Esophagus mucosa (tissue), 1 donor: ENCODE measurements around the gene RASGRF1. TPM values are rescaled to one million over a fixed set of nuclear protein-coding genes. Genes with fewer than 3 reads are reported as not detected.
"Not testable (repeated sequence)": the region's sequence is repeated elsewhere in the genome, so short reads cannot be mapped to it uniquely, and the experiment has no call there.

ENCODE experiments used
- ATAC-seq: fragments of 200-7000 bp; cut with Tn5 transposase; one replicate; pipeline ENCODE4 v1.9.1; 2020
- total RNA-seq: library from RNA; stranded (reverse); gene quantifications from one replicate; pipeline ENCODE4 v1.2.4, GENCODE V29; 2023
- donor health status: DM: yes; HTN: yes; CAD: no.

RASGRF1 gene
- total RNA-seq, 1 donor from 2014 or later, result 0.12 TPM

GRCh38 chr15:79037848-79038247 is 52.7 kb downstream of the RASGRF1 start:
- ATAC-seq, result no peak

GRCh38 chr15:79036323-79036722 is 54.3 kb downstream of the RASGRF1 start:
- no peak for ATAC-seq

GRCh38 chr15:79035814-79036213 is 54.8 kb downstream of the RASGRF1 start:
- ATAC-seq, result no peak

- peak; percentile 32 for ATAC-seq
These were observed 55.4 kb downstream of the RASGRF1 start for GRCh38 chr15:79035111-79035601.

- no peak for ATAC-seq
These were observed 56.3 kb downstream of the RASGRF1 start for GRCh38 chr15:79034284-79034683.

- ATAC-seq, result no peak
These were observed 57.9 kb downstream of the RASGRF1 start for GRCh38 chr15:79032656-79033055.

- no peak for ATAC-seq
These were observed 58.8 kb downstream of the RASGRF1 start for GRCh38 chr15:79031821-79032220.

- no peak for ATAC-seq
These were observed 59.4 kb downstream of the RASGRF1 start for GRCh38 chr15:79031201-79031600.

- ATAC-seq, result no peak
These were observed 60.1 kb downstream of the RASGRF1 start for GRCh38 chr15:79030470-79030869.

- no peak for ATAC-seq
These were observed 62.1 kb downstream of the RASGRF1 start for GRCh38 chr15:79028411-79028964.

GRCh38 chr15:79027532-79028410 is 62.8 kb downstream of the RASGRF1 start:
- ATAC-seq, result no peak

GRCh38 chr15:79025802-79026201 is 64.8 kb downstream of the RASGRF1 start:
- ATAC-seq, result no peak

- ATAC-seq, result no peak
These were observed 65.4 kb downstream of the RASGRF1 start for GRCh38 chr15:79025201-79025600.

GRCh38 chr15:79024493-79024892 is 66.1 kb downstream of the RASGRF1 start:
- ATAC-seq, result not testable (repeated sequence)

GRCh38 chr15:79023918-79024317 is 66.7 kb downstream of the RASGRF1 start:
- no peak for ATAC-seq

GRCh38 chr15:79023546-79023890 is 67.1 kb downstream of the RASGRF1 start:
- ATAC-seq, result no peak

- ATAC-seq, result no peak
These were observed 71.6 kb downstream of the RASGRF1 start for GRCh38 chr15:79018960-79019359.

GRCh38 chr15:79017953-79018352 is 72.6 kb downstream of the RASGRF1 start:
- no peak for ATAC-seq

- no peak for ATAC-seq
These were observed 73.9 kb downstream of the RASGRF1 start for GRCh38 chr15:79016527-79017170.

GRCh38 chr15:79015416-79015815 is 75.2 kb downstream of the RASGRF1 start:
- ATAC-seq, result no peak

GRCh38 chr15:79010278-79010677 is 80.3 kb downstream of the RASGRF1 start:
- no peak for ATAC-seq

GRCh38 chr15:79009379-79009778 is 81.2 kb downstream of the RASGRF1 start:
- ATAC-seq, result no peak

GRCh38 chr15:79008659-79009058 is 81.9 kb downstream of the RASGRF1 start:
- no peak for ATAC-seq

- ATAC-seq, result no peak
These were observed 83.5 kb downstream of the RASGRF1 start for GRCh38 chr15:79007066-79007465.
